Suprapubic skin (tissue), 4 donors: ENCODE data around the gene WWC1. TPM values are rescaled to one million over a fixed set of nuclear protein-coding genes. Genes with fewer than 3 reads are reported as not detected.

Experiments used
- DNase-seq, 2 donors: peaks; one replicate each; pipeline ENCODE4 v3.0.0-alpha.2; 2019; ENCODE audit warnings: low spot score in 2 of 2
- H3K27ac ChIP-seq: fragments of 200-600 bp; sonication (generic); one replicate; pipeline ENCODE4 v1.5.1; 2019
- H3K27me3 ChIP-seq: fragments of 200-600 bp; sonication (generic); one replicate; pipeline ENCODE4 v1.5.1; 2019
- H3K36me3 ChIP-seq: fragments of 200-600 bp; sonication (generic); one replicate; pipeline ENCODE4 v1.5.1; 2019
- H3K4me1 ChIP-seq: fragments of 200-600 bp; sonication (generic); one replicate; pipeline ENCODE4 v1.5.1; 2019
- H3K4me3 ChIP-seq: fragments of 200-600 bp; sonication (generic); one replicate; pipeline ENCODE4 v1.5.1; 2019; ENCODE audit warnings: mild to moderate bottlenecking
- H3K9me3 ChIP-seq: fragments of 200-600 bp; sonication (generic); one replicate; pipeline ENCODE4 v1.5.1; 2019
- EP300 ChIP-seq: sonication (generic); formaldehyde crosslinking; IDR thresholded peaks from one replicate; pipeline ENCODE4 v1.6.1; 2017; ENCODE audit warnings: antibody characterized with exemption
- POLR2A ChIP-seq, 2 donors: fragments of 450-650 bp; IDR thresholded peaks; one replicate each; pipeline ENCODE4 v1.6.1; 2017; ENCODE audit warnings: antibody characterized with exemption in 2 of 2, mild to moderate bottlenecking in 2 of 2, moderate library complexity in 2 of 2
- POLR2AphosphoS5 ChIP-seq, 3 donors: sonication (generic); formaldehyde crosslinking; IDR thresholded peaks; one replicate each; pipeline ENCODE4 v1.6.1; 2017; ENCODE audit warnings: antibody characterized with exemption in 3 of 3
- WGBS: methylation state at CpG from one replicate; pipeline ENCODE4 v1.1.5; 2018; 5-methylcytosine and 5-hydroxymethylcytosine counted together
- total RNA-seq, 4 donors: library from RNA; depleted of rRNA; stranded (reverse); fragments of >200 nt; gene quantifications; one replicate each; pipeline ENCODE4 v1.1.0, GENCODE V29; 2016
- TF ChIP-seq, protein P1 (sequence below), 2 donors: fragments of 200-600 bp in 1 of 2; fragments of 450-650 bp in 1 of 2; sonication (generic) in 1 of 2; IDR thresholded peaks; one replicate each; pipeline ENCODE4 v1.5.1; 2016 to 2019; ENCODE audit warnings: antibody characterized with exemption in 2 of 2, mild to moderate bottlenecking in 1 of 2, moderate library complexity in 1 of 2

WWC1 gene
- total RNA-seq, 4 donors from 2014 or later: 28.3 to 38.3 (median 31.6) TPM

DNA sequence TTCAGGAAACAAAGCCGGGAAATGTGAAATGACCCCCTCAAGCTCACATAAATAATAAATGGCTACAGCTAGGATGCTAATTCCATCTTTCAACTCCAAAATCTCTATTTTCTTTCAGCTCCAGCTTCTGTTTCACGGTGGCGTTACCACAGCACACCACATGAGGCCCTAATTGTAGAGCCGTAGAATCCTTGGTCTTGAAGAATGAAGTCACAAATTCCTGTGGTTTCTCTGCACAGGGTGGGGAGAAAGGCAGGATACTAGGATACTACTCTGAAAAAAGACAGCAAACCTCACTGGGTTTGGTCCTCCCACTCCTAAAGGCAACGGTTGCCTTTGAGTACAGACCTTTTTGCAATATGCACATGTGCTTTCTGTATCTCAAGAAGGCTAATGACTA lies 180.9 kb downstream of the WWC1 start:
- peaks cover 7% of the 10 kb centered on the region for H3K36me3 ChIP-seq
- TF ChIP-seq, protein P1, sequence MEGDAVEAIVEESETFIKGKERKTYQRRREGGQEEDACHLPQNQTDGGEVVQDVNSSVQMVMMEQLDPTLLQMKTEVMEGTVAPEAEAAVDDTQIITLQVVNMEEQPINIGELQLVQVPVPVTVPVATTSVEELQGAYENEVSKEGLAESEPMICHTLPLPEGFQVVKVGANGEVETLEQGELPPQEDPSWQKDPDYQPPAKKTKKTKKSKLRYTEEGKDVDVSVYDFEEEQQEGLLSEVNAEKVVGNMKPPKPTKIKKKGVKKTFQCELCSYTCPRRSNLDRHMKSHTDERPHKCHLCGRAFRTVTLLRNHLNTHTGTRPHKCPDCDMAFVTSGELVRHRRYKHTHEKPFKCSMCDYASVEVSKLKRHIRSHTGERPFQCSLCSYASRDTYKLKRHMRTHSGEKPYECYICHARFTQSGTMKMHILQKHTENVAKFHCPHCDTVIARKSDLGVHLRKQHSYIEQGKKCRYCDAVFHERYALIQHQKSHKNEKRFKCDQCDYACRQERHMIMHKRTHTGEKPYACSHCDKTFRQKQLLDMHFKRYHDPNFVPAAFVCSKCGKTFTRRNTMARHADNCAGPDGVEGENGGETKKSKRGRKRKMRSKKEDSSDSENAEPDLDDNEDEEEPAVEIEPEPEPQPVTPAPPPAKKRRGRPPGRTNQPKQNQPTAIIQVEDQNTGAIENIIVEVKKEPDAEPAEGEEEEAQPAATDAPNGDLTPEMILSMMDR (IDR thresholded peaks at IDR 0.05): peak in 1 of 2 donors; percentile 22
- no peak for TF ChIP-seq POLR2AphosphoS5 (IDR thresholded peaks at IDR 0.05)

DNA sequence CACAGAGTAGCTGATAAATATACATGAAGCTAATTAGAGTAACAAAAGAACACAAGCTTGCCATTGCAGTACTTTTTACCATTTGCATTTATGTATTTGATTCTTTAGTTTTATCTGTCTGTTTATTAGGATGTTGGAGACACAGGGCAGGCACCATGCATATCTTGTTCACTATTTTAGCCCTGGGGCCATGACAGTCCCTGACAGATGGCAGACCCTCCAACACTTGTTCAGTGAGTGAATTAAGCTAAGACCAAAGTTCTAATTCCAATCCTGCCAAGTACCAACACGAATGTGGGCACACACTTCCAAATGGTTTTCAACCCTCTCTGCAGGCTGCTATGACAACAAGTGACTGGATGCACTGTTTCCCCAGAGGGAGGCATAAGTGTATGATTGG lies 182.9 kb downstream of the WWC1 start:
- Histone ChIP-seq H3K36me3 (peaks cover 2% of the 10 kb centered on the region), H3K4me3 (no peak overlapping the region), H3K9me3 (no peaks in the 10 kb centered on the region), H3K4me1 (peaks cover 5% of the 10 kb centered on the region), H3K27ac (no peak overlapping the region), H3K27me3 (no peaks in the 10 kb centered on the region)
- no peak for DNase-seq
- 44% methylated on average over 1 of the region's 1 CpG for WGBS
- TF ChIP-seq EP300 (no peak), POLR2AphosphoS5 (IDR thresholded peaks at IDR 0.05) (no peak), POLR2A (IDR thresholded peaks at IDR 0.05) (no peak)
- TF ChIP-seq, protein P1 (IDR thresholded peaks at IDR 0.05): no peak

More for the DNA sequence above, 180.9 kb downstream of the WWC1 start:
- H3K27me3 ChIP-seq: no peaks in the 10 kb centered on the region
- 51% methylated on average over 5 of the region's 5 CpGs for WGBS
- H3K4me3 ChIP-seq: no peak overlapping the region
- H3K9me3 ChIP-seq: no peaks in the 10 kb centered on the region
- DNase-seq: no peak
- H3K4me1 ChIP-seq: peaks cover 5% of the 10 kb centered on the region
- H3K27ac ChIP-seq: no peak overlapping the region

DNA sequence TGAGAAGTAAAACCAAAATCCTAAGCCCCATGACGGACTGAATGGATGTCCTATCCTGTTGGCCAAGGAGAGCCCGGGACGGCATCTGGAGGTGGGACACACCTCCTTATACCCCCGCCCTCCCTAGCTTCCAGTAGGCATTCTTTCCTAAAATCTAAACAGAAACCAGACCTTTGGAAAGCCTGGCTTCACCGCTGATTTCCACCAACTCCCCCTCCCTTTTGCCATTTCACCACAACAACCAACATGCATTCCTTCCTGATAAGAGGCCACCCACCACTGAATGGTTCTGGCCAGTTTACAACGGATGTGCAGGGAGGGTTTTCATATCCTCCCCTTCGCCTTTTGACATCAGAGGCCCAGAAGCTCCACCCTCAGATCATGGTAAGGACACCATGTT lies 185.6 kb downstream of the WWC1 start:
- TF ChIP-seq, protein P1 (IDR thresholded peaks at IDR 0.05): no peak
- TF ChIP-seq POLR2A (IDR thresholded peaks at IDR 0.05): no peak
- no peak for TF ChIP-seq EP300
- TF ChIP-seq POLR2AphosphoS5 (IDR thresholded peaks at IDR 0.05): no peak
- WGBS: 47% methylated on average over 7 of the region's 7 CpGs

DNA sequence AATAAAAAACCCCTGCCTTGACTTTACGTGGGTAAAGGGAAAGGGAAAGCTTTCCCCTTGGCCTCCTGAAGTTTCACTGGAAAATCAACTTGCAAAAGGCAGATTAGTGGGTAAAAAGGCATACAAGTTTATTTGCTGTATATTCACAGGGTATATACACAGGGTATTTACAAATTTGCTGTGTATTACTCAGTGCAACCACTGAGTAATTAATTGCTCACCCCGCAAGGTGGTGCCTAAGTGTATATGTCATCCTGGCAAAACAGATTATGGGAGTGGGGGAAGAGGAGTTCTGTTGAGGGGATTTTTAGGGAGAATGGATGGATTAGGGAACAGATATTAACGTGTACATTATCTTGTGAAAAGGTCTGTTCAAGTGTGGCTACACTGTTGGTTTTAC lies 187.7 kb downstream of the WWC1 start:
- Histone ChIP-seq H3K4me1 (no peaks in the 10 kb centered on the region), H3K9me3 (no peaks in the 10 kb centered on the region), H3K4me3 (no peak overlapping the region), H3K27ac (no peak overlapping the region), H3K36me3 (no peaks in the 10 kb centered on the region), H3K27me3 (peaks cover 3% of the 10 kb centered on the region)
- 81% methylated on average over 3 of the region's 3 CpGs for WGBS
- no peak for DNase-seq
- TF ChIP-seq POLR2AphosphoS5 (IDR thresholded peaks at IDR 0.05): no peak
- TF ChIP-seq, protein P1 (IDR thresholded peaks at IDR 0.05): no peak
- TF ChIP-seq EP300: no peak
- no peak for TF ChIP-seq POLR2A (IDR thresholded peaks at IDR 0.05)

More for the DNA sequence above, 185.6 kb downstream of the WWC1 start:
- no peaks in the 10 kb centered on the region for H3K9me3 ChIP-seq
- H3K4me1 ChIP-seq: peaks cover 2% of the 10 kb centered on the region
- no peak overlapping the region for H3K27ac ChIP-seq
- H3K27me3 ChIP-seq: no peaks in the 10 kb centered on the region
- H3K36me3 ChIP-seq: no peaks in the 10 kb centered on the region
- H3K4me3 ChIP-seq: no peak overlapping the region
- DNase-seq: no peak

DNA sequence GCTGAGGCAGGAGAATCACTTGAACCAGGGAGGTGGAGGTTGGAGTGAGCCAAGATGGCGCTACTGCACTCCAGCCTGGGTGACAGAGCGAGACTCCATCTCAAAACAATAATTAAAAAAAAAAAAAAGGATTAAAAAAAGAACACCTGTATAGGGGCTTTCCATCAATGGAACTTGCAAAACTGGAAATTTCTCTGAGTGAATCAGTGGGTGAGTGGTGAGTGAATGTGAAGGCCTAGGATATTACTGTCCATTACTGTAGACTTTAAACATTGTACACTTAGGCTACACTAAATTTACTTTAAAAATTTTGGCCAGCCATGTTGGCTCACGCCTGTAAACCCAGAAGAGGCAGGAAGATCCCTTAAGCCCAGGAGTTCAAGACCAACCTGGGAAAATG lies 189.2 kb downstream of the WWC1 start:
- WGBS: 86% methylated on average over 3 of the region's 3 CpGs
- DNase-seq: no peak
- H3K9me3 ChIP-seq: no peaks in the 10 kb centered on the region
- no peak overlapping the region for H3K27ac ChIP-seq
- H3K4me1 ChIP-seq: no peaks in the 10 kb centered on the region
- H3K4me3 ChIP-seq: no peak overlapping the region
- no peaks in the 10 kb centered on the region for H3K36me3 ChIP-seq
- TF ChIP-seq POLR2AphosphoS5 (IDR thresholded peaks at IDR 0.05) (no peak), POLR2A (IDR thresholded peaks at IDR 0.05) (no peak), EP300 (no peak)
- peaks cover 3% of the 10 kb centered on the region for H3K27me3 ChIP-seq

DNA sequence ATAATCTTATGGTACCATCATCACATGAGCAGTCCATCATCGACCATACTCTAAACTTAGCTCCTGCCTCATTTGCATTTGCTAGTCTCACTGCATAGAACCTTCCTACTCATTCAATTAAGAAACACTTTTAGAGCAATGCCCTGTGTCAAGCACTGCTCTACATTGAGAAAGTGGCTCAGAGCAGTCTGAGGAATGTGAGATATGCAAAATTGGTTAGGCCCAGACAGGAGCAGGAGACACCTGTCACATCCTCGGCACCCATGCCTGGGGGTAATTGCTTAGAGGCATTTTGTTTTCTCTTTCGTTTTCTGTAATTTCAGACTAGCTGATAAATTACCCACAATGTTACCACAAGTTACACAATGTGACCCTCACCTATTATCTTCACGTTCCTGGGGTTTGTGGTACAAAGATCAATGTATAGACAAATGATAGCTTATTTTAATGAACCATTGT lies 189.9 kb downstream of the WWC1 start:
- no peak for DNase-seq
- TF ChIP-seq, protein P1 (IDR thresholded peaks at IDR 0.05): no peak
- no peak for TF ChIP-seq POLR2AphosphoS5 (IDR thresholded peaks at IDR 0.05)
- no peak for TF ChIP-seq EP300
- TF ChIP-seq POLR2A (IDR thresholded peaks at IDR 0.05): no peak
- Histone ChIP-seq H3K4me3 (no peak overlapping the region), H3K27ac (no peak overlapping the region), H3K9me3 (no peaks in the 10 kb centered on the region), H3K4me1 (no peaks in the 10 kb centered on the region), H3K27me3 (peaks cover 3% of the 10 kb centered on the region), H3K36me3 (no peaks in the 10 kb centered on the region)
- WGBS: 62% methylated on average over 3 of the region's 4 CpGs
